H1 (cell line): ENCODE measurements around the gene A3GALT2. TPM values are rescaled to one million over a fixed set of nuclear protein-coding genes. Genes with fewer than 3 reads are reported as not detected.

Experiments
- CTCF ChIA-PET: fragments of 300-600 bp; sonication (Branson Sonifier 250); formaldehyde crosslinking; loops from one replicate; lab custom pipeline; 2021; ENCODE audit not compliant: partially characterized antibody; lab: Charles Lee
- POLR2A ChIA-PET: fragments of 300-600 bp; sonication (Branson Sonifier 250); formaldehyde crosslinking; loops from one replicate; lab custom pipeline; 2021; ENCODE audit warnings: inconsistent platforms; ENCODE audit not compliant: partially characterized antibody; lab: Charles Lee
- DNase-seq, 2 experiments: peaks; one replicate each; pipeline versions ENCODE4 v3.0.0 to v3.0.0-alpha.2; 2010 to 2022; ENCODE audit warnings: low spot score in 2 of 2, low read depth in 1 of 2, mixed read lengths in 1 of 2
- FAIRE-seq: peaks from 2 replicates; lab custom pipeline; 2011; peaks lifted over from hg19 to GRCh38; lab: Jason Lieb, UNC
- H2AFZ ChIP-seq: 2 replicates; pipeline ENCODE4 v1.8.1; 2012; ENCODE audit warnings: low read length, inconsistent platforms
- H2AK5ac ChIP-seq: 2 replicates; pipeline ENCODE4 v1.6.1; 2013; ENCODE audit warnings: low read depth, low read length
- H2BK120ac ChIP-seq: replicated peaks from 2 replicates; pipeline ENCODE3; 2013; ENCODE audit warnings: low read depth, low read length, inconsistent platforms
- H2BK12ac ChIP-seq: 2 replicates; pipeline ENCODE4 v1.6.1; 2013; ENCODE audit warnings: low read depth, low read length
- H2BK15ac ChIP-seq: 2 replicates; pipeline ENCODE4 v1.6.1; 2013; ENCODE audit warnings: low read length
- H2BK20ac ChIP-seq: 2 replicates; pipeline ENCODE4 v1.6.1; 2013; ENCODE audit warnings: low read length
- H2BK5ac ChIP-seq: 2 replicates; pipeline ENCODE4 v1.6.1; 2013; ENCODE audit warnings: low read depth, low read length
- H3K14ac ChIP-seq: 2 replicates; pipeline ENCODE4 v1.6.1; 2013; ENCODE audit warnings: inconsistent platforms; ENCODE audit not compliant: insufficient read length
- H3K18ac ChIP-seq: 2 replicates; pipeline ENCODE4 v1.6.1; 2013; ENCODE audit warnings: low read length; ENCODE audit errors: extremely low read depth
- H3K23ac ChIP-seq: 2 replicates; pipeline ENCODE4 v1.6.1; 2013; ENCODE audit warnings: inconsistent platforms; ENCODE audit not compliant: insufficient read length
- H3K23me2 ChIP-seq: 2 replicates; pipeline ENCODE4 v1.6.1; 2013; ENCODE audit warnings: low read depth, low read length
- H3K27ac ChIP-seq: 2 replicates; pipeline ENCODE4 v1.6.1; 2011; ENCODE audit warnings: low read depth, low read length, inconsistent platforms
- H3K27me3 ChIP-seq, 4 experiments: replicated peaks in 1 of 4; 1 replicate in 1 of 4; 2 replicates in 3 of 4; pipeline versions ENCODE4 v1.6.1 to v1.8.1; 2011 to 2013; ENCODE audit warnings: low read length in 3 of 4, mild to moderate bottlenecking in 3 of 4, inconsistent platforms in 2 of 4, mixed read lengths in 2 of 4, moderate library complexity in 1 of 4; ENCODE audit not compliant: control insufficient read depth in 3 of 4, insufficient read depth in 3 of 4; ENCODE audit errors: extremely low read depth in 1 of 4
- H3K36me3 ChIP-seq, 4 experiments: 2 replicates each; pipeline versions ENCODE4 v1.6.1 to v1.8.1; 2011 to 2013; ENCODE audit warnings: mild to moderate bottlenecking in 4 of 4, low read length in 3 of 4, moderate library complexity in 2 of 4, control low read depth in 1 of 4, inconsistent platforms in 1 of 4; ENCODE audit not compliant: insufficient read depth in 4 of 4, control insufficient read depth in 2 of 4
- H3K4ac ChIP-seq: replicated peaks from 2 replicates; pipeline ENCODE3; 2013; ENCODE audit warnings: low read length, low read depth, mixed read lengths, inconsistent platforms; ENCODE audit not compliant: insufficient read length
- H3K4me1 ChIP-seq, 4 experiments: replicated peaks in 1 of 4; 1 replicate in 1 of 4; 2 replicates in 3 of 4; pipeline versions ENCODE4 v1.6.1 to v1.8.1; 2011 to 2013; ENCODE audit warnings: low read length in 3 of 4, inconsistent platforms in 2 of 4, mixed read lengths in 1 of 4; ENCODE audit not compliant: insufficient read depth in 4 of 4, control insufficient read depth in 3 of 4
- H3K4me2 ChIP-seq, 2 experiments: 2 replicates each; pipeline versions ENCODE4 v1.6.1 to v1.8.1; 2011 to 2013; ENCODE audit warnings: low read depth in 2 of 2, low read length in 2 of 2, control low read depth in 1 of 2, inconsistent platforms in 1 of 2, mild to moderate bottlenecking in 1 of 2; ENCODE audit not compliant: insufficient read depth in 1 of 2
- H3K4me3 ChIP-seq, 4 experiments: fragments of 200-600, 300-600 bp in 1 of 4; sonication (generic), shearing (Covaris generic), sonication (Bioruptor Twin) in 1 of 4; 2 replicates each; pipeline versions ENCODE4 v1.5.1 to v1.8.1; 2011 to 2016; ENCODE audit warnings: low read length in 4 of 4, low read depth in 3 of 4, control low read depth in 2 of 4, inconsistent platforms in 2 of 4, mild to moderate bottlenecking in 2 of 4, mixed read lengths in 1 of 4, moderate library complexity in 1 of 4; ENCODE audit not compliant: insufficient read depth in 2 of 4; ENCODE audit errors: extremely low read depth in 1 of 4
- H3K56ac ChIP-seq: replicated peaks from 2 replicates; pipeline ENCODE3; 2013; ENCODE audit warnings: low read depth, mild to moderate bottlenecking, mixed read lengths, low read length, inconsistent platforms; ENCODE audit not compliant: insufficient read length
- H3K79me1 ChIP-seq: 2 replicates; pipeline ENCODE4 v1.6.1; 2013; ENCODE audit warnings: low read depth, low read length, control low read depth
- H3K79me2 ChIP-seq, 2 experiments: 2 replicates each; pipeline versions ENCODE4 v1.6.1 to v1.8.1; 2012 to 2013; ENCODE audit warnings: low read length in 2 of 2, mild to moderate bottlenecking in 2 of 2, inconsistent platforms in 1 of 2; ENCODE audit not compliant: insufficient read depth in 2 of 2, control insufficient read depth in 1 of 2
- H3K9ac ChIP-seq, 4 experiments: replicated peaks in 1 of 4; 1 replicate in 1 of 4; 2 replicates in 3 of 4; pipeline versions ENCODE4 v1.6.1 to v1.8.1; 2011 to 2013; ENCODE audit warnings: low read depth in 3 of 4, low read length in 3 of 4, control low read depth in 2 of 4, mild to moderate bottlenecking in 2 of 4, moderate library complexity in 2 of 4, inconsistent platforms in 1 of 4; ENCODE audit errors: extremely low read depth in 1 of 4
- H3K9me3 ChIP-seq, 2 experiments: 2 replicates each; pipeline versions ENCODE4 v1.6.1 to v1.8.1; 2012 to 2013; ENCODE audit warnings: mild to moderate bottlenecking in 2 of 2, moderate library complexity in 2 of 2, control low read depth in 1 of 2, inconsistent platforms in 1 of 2, low read depth in 1 of 2, low read length in 1 of 2, mixed read lengths in 1 of 2; ENCODE audit not compliant: insufficient read depth in 2 of 2
- H4K20me1 ChIP-seq, 2 experiments: replicated peaks in 1 of 2; 2 replicates each; pipeline versions ENCODE3 to v1.8.1; 2011 to 2013; ENCODE audit warnings: inconsistent platforms in 2 of 2, low read length in 2 of 2, mild to moderate bottlenecking in 1 of 2; ENCODE audit not compliant: insufficient read depth in 2 of 2, control insufficient read depth in 1 of 2
- H4K5ac ChIP-seq: 2 replicates; pipeline ENCODE4 v1.6.1; 2013; ENCODE audit warnings: low read length, low read depth, mixed read lengths, inconsistent platforms; ENCODE audit not compliant: insufficient read length
- H4K8ac ChIP-seq: 2 replicates; pipeline ENCODE4 v1.8.0; 2013; ENCODE audit warnings: mild to moderate bottlenecking, moderate library complexity, low read length, inconsistent platforms; ENCODE audit not compliant: insufficient read depth; ENCODE audit errors: extremely low read depth
- H4K91ac ChIP-seq: replicated peaks from 2 replicates; pipeline ENCODE3; 2013; ENCODE audit warnings: low read length, mixed read lengths, inconsistent platforms; ENCODE audit not compliant: insufficient read length
- CHD2 ChIP-seq: IDR thresholded peaks from 2 replicates; pipeline ENCODE4 v1.6.1; 2012; ENCODE audit warnings: low read length, improper control_type of control experiment
- SIRT6 ChIP-seq: IDR thresholded peaks from one replicate; pipeline ENCODE4 v1.7.1; 2012; ENCODE audit warnings: low read length, inconsistent platforms
- ZNF274 ChIP-seq: IDR thresholded peaks from 2 replicates; pipeline ENCODE4 v1.7.0; 2012; ENCODE audit warnings: low read length, borderline replicate concordance; ENCODE audit errors: extremely low read depth
- WGBS, 2 experiments: shearing (Covaris generic) in 1 of 2; methylation state at CpG; one replicate each; pipeline versions ENCODE4 v1.1.6 to v1.1.7; 2013 to 2015; ENCODE audit warnings: low lambda C conversion rate in 2 of 2, mixed read lengths in 2 of 2, inconsistent platforms in 1 of 2, low coverage in 1 of 2, missing lambda C conversion rate in 1 of 2; ENCODE audit not compliant: insufficient replicate concordance in 2 of 2, insufficient coverage in 1 of 2, insufficient read length in 1 of 2; ENCODE audit errors: extremely low coverage in 1 of 2, missing lambda C conversion rate in 1 of 2; 5-methylcytosine and 5-hydroxymethylcytosine counted together
- polyA plus RNA-seq, 7 experiments: library from polyadenylated mRNA; depleted of rRNA in 3 of 7; stranded (reverse) in 5 of 7; unstranded in 2 of 7; fragments of >200 nt in 5 of 7; fragments of 200-250 nt in 2 of 7; gene quantifications; 1 replicate in 5 of 7; 2 replicates in 1 of 7; 4 replicates in 1 of 7; pipeline versions ENCODE4 v1.2.1 to v1.2.3, GENCODE V29; 2011 to 2013; ENCODE audit warnings: missing spikeins in 2 of 7, mixed read lengths in 2 of 7
- total RNA-seq: library from RNA; stranded (reverse); fragmentation: NEBNext Ultra II Directional; extraction: Animal tissue kit (Norgen Biotek cat#: 25700); gene quantifications from 2 replicates; pipeline ENCODE4 v1.2.1, GENCODE V29; 2021

Gene A3GALT2
- total and polyA plus RNA-seq, 2 of the 8 experiments (the other 6 are each of a cell fraction or from before 2014, with no cell fraction given): not detected

DNA sequence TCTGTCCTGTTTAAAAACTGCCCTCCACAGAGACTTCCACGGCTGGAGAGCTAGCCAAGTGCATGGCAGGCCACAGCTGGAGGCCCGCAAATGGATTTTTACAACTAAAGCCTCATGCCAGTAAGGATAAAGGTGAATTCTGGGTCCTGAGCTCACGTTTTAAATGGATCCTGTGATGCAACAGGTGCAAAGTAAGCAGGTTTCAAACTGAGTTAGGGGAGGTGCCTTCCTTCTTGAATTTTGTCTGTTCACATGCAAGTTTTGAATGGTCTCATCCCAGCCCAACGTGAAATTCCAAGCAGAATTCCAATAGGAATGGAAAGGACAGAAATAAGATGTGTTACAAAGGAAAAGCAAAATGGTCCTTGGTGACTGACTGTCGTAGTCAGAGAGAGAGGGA, 36.2 kb upstream of the A3GALT2 start:
- Histone ChIP-seq H3K4me1 (peaks cover 0 to 13% (median 4%) of the 10 kb centered on the region in 4 experiments; a peak in 4 of 7 replicates), H3K23me2 (peaks cover 2% of the 10 kb centered on the region; the same call in 1 of the 2 replicates), H3K27ac (no peak overlapping the region), H2AK5ac (no peak overlapping the region), H3K4me3 (no peak overlapping the region)
- WGBS, 2 experiments: 84% methylated on average over 5 of the region's 5 CpGs; no CpG with 5 or more reads in 1 of the 2 experiments
- TF ChIP-seq SIRT6 (no peak), CHD2 (no peak), ZNF274 (no peak)
- TF ChIP-seq, all 59 proteins: peak for 0
- DNase-seq: no peak
- H3K4ac ChIP-seq: no peak overlapping the region
- H3K79me2 ChIP-seq: no peaks in the 10 kb centered on the region
- no peak overlapping the region for H2BK120ac ChIP-seq
- H3K14ac ChIP-seq: no peak overlapping the region
- H3K4me2 ChIP-seq: no peak overlapping the region
- no peak overlapping the region for H2BK15ac ChIP-seq
- H3K79me1 ChIP-seq: no peaks in the 10 kb centered on the region
- ChIA-PET CTCF (interaction anchor here (0.8 to 1.4 kb wide), 3 partner anchors 33 to 58 kb away, joined by 3 to 4 read pairs (median 4); no protein-coding TSS in a partner anchor), POLR2A (interaction anchor here (1.0 kb wide), 1 partner anchor 9 kb away, joined by 3 read pairs; no protein-coding TSS in a partner anchor)
- FAIRE-seq: no peak
- peak overlapping the region; percentile 22 for H4K91ac ChIP-seq
- H3K27me3 ChIP-seq: peaks cover 13 to 42% (median 36%) of the 10 kb centered on the region in 4 experiments
- no peaks in the 10 kb centered on the region for H3K36me3 ChIP-seq
- no peaks in the 10 kb centered on the region for H4K20me1 ChIP-seq
- no peak overlapping the region for H2BK5ac ChIP-seq
- H3K56ac ChIP-seq: no peak overlapping the region
- no peak overlapping the region for H4K8ac ChIP-seq
- H4K5ac ChIP-seq: no peak overlapping the region
- no peak overlapping the region for H3K23ac ChIP-seq
- H3K9me3 ChIP-seq: peaks cover 0 to 3% of the 10 kb centered on the region in 2 experiments; a peak in 1 of 4 replicates
- H3K9ac ChIP-seq: no peak overlapping the region
- no peak overlapping the region for H3K18ac ChIP-seq
- H2BK20ac ChIP-seq: no peak overlapping the region
- H2AFZ ChIP-seq: no peak overlapping the region
- no peak overlapping the region for H2BK12ac ChIP-seq
